ENCODE measurements around the gene PRDX6. TPM values are rescaled to one million over a fixed set of nuclear protein-coding genes. Genes with fewer than 3 reads are reported as not detected.

PRDX6 gene
- total RNA-seq, 1 experiment from 2014 or later = 533 TPM

- Mint-ChIP-seq H3K27ac (peak overlapping the region; percentile 82 to 95 (median 90); a peak in 6 of 7 replicates), H3K36me3 (ENCODE audit: insufficient read depth in 1 of 3, low read depth in 3 of 3) (peaks cover 16 to 48% (median 33%) of the 10 kb centered on the region in 3 experiments), H3K4me1 (peaks cover 37 to 70% of the 10 kb centered on the region in 2 experiments), H3K27me3 (ENCODE audit: low read depth) (no peaks in the 10 kb centered on the region), H3K4me3 (no peak overlapping the region), H3K9me3 (peaks cover 29% of the 10 kb centered on the region in 2 experiments)
- DNase-seq = no peak
- Histone ChIP-seq H2BK120ac (ENCODE audit: low read depth, low read length, poor library complexity, severe bottlenecking) (no peak overlapping the region), H2BK20ac (ENCODE audit: low read depth, low read length, poor library complexity, severe bottlenecking) (no peak overlapping the region), H3K4ac (ENCODE audit: low read depth, low read length) (no peak overlapping the region), H2AK5ac (ENCODE audit: insufficient read length, low read length) (no peak overlapping the region), H3K9ac (ENCODE audit: extremely low read depth, insufficient read length, low read length) (no peak overlapping the region), H3K4me1 (ENCODE audit: insufficient read depth, low read length) (peaks cover 7% of the 10 kb centered on the region; the same call in 1 of the 2 replicates), H3K56ac (ENCODE audit: insufficient read length, low read depth, low read length) (no peak overlapping the region), H3K27ac (ENCODE audit: insufficient read length, low read depth, low read length) (no peak overlapping the region), H4K8ac (replicated peaks; ENCODE audit: insufficient read length, low read depth, low read length) (no peak overlapping the region), H2BK12ac (ENCODE audit: insufficient read length, low read depth, low read length) (no peak overlapping the region), H4K5ac (ENCODE audit: insufficient read length, low read depth, low read length) (no peak overlapping the region), H3K4me2 (ENCODE audit: insufficient read depth, insufficient read length, low read length) (no peak overlapping the region), H4K20me1 (ENCODE audit: control insufficient read depth, insufficient read depth, insufficient read length) (no peaks in the 10 kb centered on the region), H3K9me3 (ENCODE audit: control insufficient read depth, low read depth, low read length) (peaks cover 6% of the 10 kb centered on the region), H3T11ph (ENCODE audit: low read length) (no peak overlapping the region), H3K27me3 (ENCODE audit: insufficient read depth, low read length) (no peaks in the 10 kb centered on the region), H3K14ac (ENCODE audit: insufficient read depth, low read length) (no peak overlapping the region), H3K23ac (ENCODE audit: insufficient read length, low read depth, low read length) (no peak overlapping the region), H3K23me2 (ENCODE audit: insufficient read length, low read depth, low read length, poor library complexity, severe bottlenecking) (no peaks in the 10 kb centered on the region), H3K79me1 (ENCODE audit: insufficient read depth, low read depth, low read length, poor library complexity, severe bottlenecking) (no peaks in the 10 kb centered on the region), H4K91ac (ENCODE audit: insufficient read length, low read depth, low read length) (no peak overlapping the region), H2AFZ (ENCODE audit: low read length) (no peak overlapping the region), H2BK15ac (ENCODE audit: low read depth, low read length) (no peak overlapping the region), H3K18ac (ENCODE audit: insufficient read length, low read depth, low read length) (no peak overlapping the region), H3K79me2 (ENCODE audit: insufficient read depth, low read length) (no peaks in the 10 kb centered on the region), H2BK5ac (ENCODE audit: insufficient read length, low read length) (no peak overlapping the region)
- WGBS (ENCODE audit: extremely low coverage, insufficient read length, low lambda C conversion rate) = no CpG with 5 or more reads among the region's 3 CpGs
- TF ChIP-seq, protein P1, sequence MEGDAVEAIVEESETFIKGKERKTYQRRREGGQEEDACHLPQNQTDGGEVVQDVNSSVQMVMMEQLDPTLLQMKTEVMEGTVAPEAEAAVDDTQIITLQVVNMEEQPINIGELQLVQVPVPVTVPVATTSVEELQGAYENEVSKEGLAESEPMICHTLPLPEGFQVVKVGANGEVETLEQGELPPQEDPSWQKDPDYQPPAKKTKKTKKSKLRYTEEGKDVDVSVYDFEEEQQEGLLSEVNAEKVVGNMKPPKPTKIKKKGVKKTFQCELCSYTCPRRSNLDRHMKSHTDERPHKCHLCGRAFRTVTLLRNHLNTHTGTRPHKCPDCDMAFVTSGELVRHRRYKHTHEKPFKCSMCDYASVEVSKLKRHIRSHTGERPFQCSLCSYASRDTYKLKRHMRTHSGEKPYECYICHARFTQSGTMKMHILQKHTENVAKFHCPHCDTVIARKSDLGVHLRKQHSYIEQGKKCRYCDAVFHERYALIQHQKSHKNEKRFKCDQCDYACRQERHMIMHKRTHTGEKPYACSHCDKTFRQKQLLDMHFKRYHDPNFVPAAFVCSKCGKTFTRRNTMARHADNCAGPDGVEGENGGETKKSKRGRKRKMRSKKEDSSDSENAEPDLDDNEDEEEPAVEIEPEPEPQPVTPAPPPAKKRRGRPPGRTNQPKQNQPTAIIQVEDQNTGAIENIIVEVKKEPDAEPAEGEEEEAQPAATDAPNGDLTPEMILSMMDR (conservative IDR thresholded peaks at IDR 0.05) = no peak
Measured at GRCh38 chr1:173445656-173446055, 31.5 kb upstream of the PRDX6 start.
